ENCODE measurements around the gene ACKR3. TPM values are rescaled to one million over a fixed set of nuclear protein-coding genes. Genes with fewer than 3 reads are reported as not detected.

The ACKR3 gene
- total RNA-seq, 4 donors from 2014 or later, result 22.9 to 115 (median 64.6) TPM

DNA sequence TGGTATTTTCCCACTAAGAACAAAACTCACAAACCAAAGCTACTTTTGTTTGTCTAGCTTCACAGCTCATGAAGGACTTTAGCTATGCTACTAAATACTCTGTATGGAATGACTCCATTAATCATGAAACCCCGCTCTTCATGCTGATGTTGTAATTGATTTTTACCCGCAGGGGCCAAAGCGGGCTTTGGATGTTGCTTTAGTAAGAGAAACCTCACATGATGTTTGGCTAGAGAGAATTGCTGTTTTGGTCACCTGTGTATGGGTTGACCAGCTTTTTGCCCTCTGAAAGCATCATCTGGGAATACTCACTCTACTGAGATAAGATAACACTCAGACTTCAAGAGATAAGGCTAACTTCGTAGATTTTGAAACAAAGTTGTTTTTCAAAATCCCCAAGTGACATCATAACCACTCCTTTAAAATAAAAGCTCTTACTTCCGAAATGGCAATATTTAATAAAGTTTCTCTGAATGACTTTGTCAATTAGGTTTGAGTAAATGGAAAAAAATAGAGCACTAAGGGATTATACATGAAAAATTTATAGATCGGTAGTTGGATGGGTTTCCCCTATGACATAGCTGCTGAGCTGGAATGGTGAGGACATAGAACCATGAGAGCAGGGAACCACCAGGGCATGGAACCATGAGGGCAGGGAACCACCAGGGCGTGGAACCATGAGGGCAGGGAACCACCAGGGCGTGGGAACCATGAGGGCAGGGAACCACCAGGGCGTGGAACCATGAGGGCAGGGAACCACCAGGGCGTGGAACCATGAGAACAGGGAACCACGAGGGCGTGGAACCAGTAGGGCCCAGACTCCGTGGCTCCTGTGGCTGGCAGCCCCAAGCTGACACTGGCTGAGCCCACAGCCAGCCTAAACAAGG is 31.9 kb downstream of the ACKR3 start:
- ATAC-seq (ENCODE audit: low FRiP score) (peak; percentile 38), DNase-seq (ENCODE audit: low spot score) (no peak)
- TF ChIP-seq CTCF (IDR thresholded peaks at IDR 0.05), result no peak

GRCh38 chr2:236602678-236603077 is 33.1 kb downstream of the ACKR3 start:
- DNase-seq (ENCODE audit: low spot score), result no peak
- no peak for TF ChIP-seq CTCF (IDR thresholded peaks at IDR 0.05)

DNA sequence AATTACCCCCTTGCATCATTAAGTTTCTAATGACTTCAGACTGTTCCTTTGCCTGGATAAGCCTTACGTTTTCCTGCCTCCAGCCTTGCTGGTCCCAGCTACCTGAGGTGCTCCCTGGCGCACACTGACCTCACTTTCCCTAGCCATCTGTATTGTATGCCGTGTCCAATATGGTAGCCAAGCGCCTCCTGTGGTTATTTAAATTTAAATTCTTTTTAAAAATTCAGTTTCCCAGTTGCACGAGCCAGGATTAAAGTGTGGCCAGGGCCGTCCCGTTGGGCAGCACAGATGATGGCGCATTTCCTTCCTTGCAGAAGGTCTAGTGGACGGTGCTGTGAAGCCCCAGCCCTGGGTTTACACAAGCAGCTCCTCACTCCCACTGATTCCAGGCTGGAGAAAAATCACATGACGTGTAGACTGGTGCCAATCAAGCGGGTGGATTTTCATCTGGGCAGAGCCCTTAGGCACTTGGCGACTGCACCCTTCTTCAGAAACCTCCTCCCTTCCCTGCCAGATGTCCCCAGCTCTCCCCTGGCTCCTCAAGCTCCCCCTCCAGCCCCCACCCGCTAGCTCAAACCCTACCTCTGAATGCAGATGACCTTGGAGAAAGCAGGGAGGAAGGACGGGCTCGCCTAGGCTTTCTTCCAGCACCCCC is 33.9 kb downstream of the ACKR3 start:
- TF ChIP-seq CTCF (IDR thresholded peaks at IDR 0.05), result no peak
- DNase-seq (ENCODE audit: low spot score), result no peak

More at GRCh38 chr2:236602678-236603077, 33.1 kb downstream of the ACKR3 start:
- ATAC-seq (ENCODE audit: low FRiP score), result no peak

DNA sequence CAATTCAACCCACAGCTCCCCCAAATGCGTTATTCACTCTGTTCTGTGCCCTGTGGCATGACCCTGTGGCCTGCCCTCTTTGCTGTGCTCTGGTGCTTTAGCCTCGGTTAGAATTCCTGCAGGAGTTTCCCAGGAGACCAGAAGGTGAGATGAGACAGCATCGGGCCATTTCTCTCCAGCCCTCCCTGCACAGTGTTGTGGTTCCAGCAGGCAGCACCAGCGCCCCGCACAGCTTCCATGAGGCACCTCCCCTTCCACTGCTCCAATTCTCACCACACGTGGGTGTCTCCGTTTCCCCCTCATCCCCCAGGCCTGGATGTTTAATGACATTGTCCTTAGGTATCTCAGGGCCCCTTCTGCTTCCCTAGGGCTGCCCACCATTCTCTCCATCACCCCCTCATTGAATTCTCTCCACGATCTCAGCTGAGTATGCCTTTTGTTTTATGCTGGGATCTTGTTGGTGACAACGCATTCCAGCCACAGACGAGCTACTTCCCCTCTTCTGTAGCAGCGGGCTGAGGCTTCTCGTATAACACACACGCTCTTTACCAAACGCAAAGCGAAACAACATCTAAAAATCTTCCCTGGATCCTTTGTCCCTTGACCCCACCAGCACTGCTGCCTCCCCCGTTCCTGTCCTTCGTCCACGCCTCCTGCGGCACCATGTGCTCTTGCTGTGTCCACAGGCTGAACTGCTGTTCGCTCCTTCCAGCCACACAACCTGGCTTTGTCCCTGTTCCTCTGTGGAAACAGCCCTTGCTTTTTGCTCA is 35.1 kb downstream of the ACKR3 start:
- TF ChIP-seq CTCF (IDR thresholded peaks at IDR 0.05), result no peak
- ATAC-seq (ENCODE audit: low FRiP score) (no peak), DNase-seq (ENCODE audit: low spot score) (no peak)

More for the DNA sequence above, 33.9 kb downstream of the ACKR3 start:
- no peak for ATAC-seq (ENCODE audit: low FRiP score)

DNA sequence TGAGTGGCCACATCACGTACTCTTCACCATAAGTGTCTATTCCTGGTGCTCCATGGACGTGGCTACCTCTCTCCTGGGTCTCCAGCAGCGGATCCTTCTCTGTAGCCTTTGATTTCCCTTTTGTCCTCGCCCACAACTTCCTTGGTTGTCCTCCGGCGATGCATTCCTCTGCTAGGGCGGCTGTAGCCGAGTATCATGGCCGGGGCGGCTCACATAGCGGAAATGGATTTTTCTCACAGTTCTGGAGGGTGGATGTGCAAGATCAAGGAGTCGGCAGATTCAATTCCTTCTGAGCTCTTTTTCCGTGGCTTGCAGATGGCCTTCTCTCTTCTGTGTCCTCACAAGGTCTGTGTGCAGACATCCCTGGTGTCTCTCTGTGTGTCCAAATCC is 35.7 kb downstream of the ACKR3 start:
- no peak for TF ChIP-seq CTCF (IDR thresholded peaks at IDR 0.05)
- ATAC-seq (ENCODE audit: low FRiP score) (no peak), DNase-seq (ENCODE audit: low spot score) (no peak)

- ATAC-seq (ENCODE audit: low FRiP score), result no peak
- no peak for TF ChIP-seq CTCF (IDR thresholded peaks at IDR 0.05)
- DNase-seq (ENCODE audit: low spot score), result no peak
Observed at GRCh38 chr2:236606023-236606422, 36.4 kb downstream of the ACKR3 start.
